Measurements from ENCODE around the gene THSD7B.

- TF ChIP-seq CTCF (IDR thresholded peaks at IDR 0.05) (no peak), POLR2A (IDR thresholded peaks at IDR 0.05) (no peak)
These were observed 256.4 kb downstream of the THSD7B start for GRCh38 chr2:137021763-137022162.
